ENCODE data around the gene AMBRA1. TPM values are rescaled to one million over a fixed set of nuclear protein-coding genes. Genes with fewer than 3 reads are reported as not detected.
"Not testable (repeated sequence)": the region's sequence is repeated elsewhere in the genome, so short reads cannot be mapped to it uniquely, and the experiment has no call there.

The AMBRA1 gene
- total and polyA plus RNA-seq, 8 donors, result 4.6 to 59.4 (median 23.3) TPM

GRCh38 chr11:46372086-46372485 lies 221.7 kb downstream of the AMBRA1 start:
- H3K36me3 ChIP-seq, result peaks cover 67 to 93% (median 89%) of the 10 kb centered on the region in 4 donors

GRCh38 chr11:46371262-46371661 lies 222.6 kb downstream of the AMBRA1 start:
- DNase-seq; H3K27me3 ChIP-seq; H3K9me3 ChIP-seq; intact Hi-C loops (cut with DNase I; ENCODE audit: low total_unique reads); H3K4me3 ChIP-seq; H3K27ac ChIP-seq: not testable (repeated sequence)
- Histone ChIP-seq H3K4me1 (peaks cover 0 to 17% (median 13%) of the 10 kb centered on the region in 4 donors), H3K36me3 (peaks cover 60 to 92% (median 87%) of the 10 kb centered on the region in 4 donors)
- WGBS, 5 donors, result 93 to 98% (median 96%) methylated on average over 15 to 19 of the region's 19 CpGs

More at GRCh38 chr11:46372086-46372485, 221.7 kb downstream of the AMBRA1 start:
- no peak overlapping the region for H3K4me3 ChIP-seq
- no peak overlapping the region for H3K27ac ChIP-seq
- WGBS, 5 donors, result 76 to 86% (median 82%) methylated on average over 10 of the region's 10 CpGs
- H3K9me3 ChIP-seq, result no peaks in the 10 kb centered on the region
- H3K4me1 ChIP-seq, result peaks cover 0 to 10% (median 9%) of the 10 kb centered on the region in 4 donors
- H3K27me3 ChIP-seq, result no peaks in the 10 kb centered on the region
- no peak for DNase-seq
- TF ChIP-seq CTCF (IDR thresholded peaks at IDR 0.05), result no peak
- no peak for TF ChIP-seq EP300 (IDR thresholded peaks at IDR 0.05)
- TF ChIP-seq POLR2A (IDR thresholded peaks at IDR 0.05), result no peak
- TF ChIP-seq POLR2AphosphoS5 (IDR thresholded peaks at IDR 0.05), result no peak
- intact Hi-C loops (cut with DNase I; ENCODE audit: low total_unique reads), result no loop called here

- TF ChIP-seq EP300 (IDR thresholded peaks at IDR 0.05), result no peak
- DNase-seq, result no peak
- Histone ChIP-seq H3K36me3 (peaks cover 50 to 83% (median 78%) of the 10 kb centered on the region in 4 donors), H3K27me3 (no peaks in the 10 kb centered on the region), H3K4me3 (no peak overlapping the region), H3K4me1 (peaks cover 0 to 17% (median 13%) of the 10 kb centered on the region in 4 donors), H3K27ac (no peak overlapping the region), H3K9me3 (no peaks in the 10 kb centered on the region)
- intact Hi-C loops (cut with DNase I; ENCODE audit: low total_unique reads), result no loop called here
- 83 to 92% (median 90%) methylated on average over 13 of the region's 13 CpGs for WGBS, 5 donors
These were observed 223.6 kb downstream of the AMBRA1 start for GRCh38 chr11:46370253-46370652.

GRCh38 chr11:46369458-46370152 lies 224.2 kb downstream of the AMBRA1 start:
- Histone ChIP-seq H3K9me3 (no peaks in the 10 kb centered on the region), H3K4me3 (no peak overlapping the region), H3K27ac (no peak overlapping the region), H3K27me3 (no peaks in the 10 kb centered on the region), H3K36me3 (peaks cover 44 to 77% (median 72%) of the 10 kb centered on the region in 4 donors), H3K4me1 (peaks cover 0 to 19% (median 13%) of the 10 kb centered on the region in 4 donors)
- DNase-seq, result peak; percentile 67 to 86
- intact Hi-C loops (cut with DNase I; ENCODE audit: low total_unique reads), result no loop called here
- 62 to 78% (median 67%) methylated on average over 17 to 25 of the region's 25 CpGs for WGBS, 5 donors
- TF ChIP-seq POLR2A (IDR thresholded peaks at IDR 0.05), result no peak
- peak in 5 of 7 experiments; percentile 63 to 90 (median 83) for TF ChIP-seq CTCF (IDR thresholded peaks at IDR 0.05)

GRCh38 chr11:46367916-46368267 lies 225.9 kb downstream of the AMBRA1 start:
- H3K27ac ChIP-seq, result peak overlapping the region in 2 of 5 donors; percentile 36 to 47
- TF ChIP-seq CTCF (IDR thresholded peaks at IDR 0.05), result peak in 1 of 7 experiments; percentile 31
- TF ChIP-seq POLR2A (IDR thresholded peaks at IDR 0.05), result no peak

More at GRCh38 chr11:46367916-46368267, 225.9 kb downstream of the AMBRA1 start:
- Histone ChIP-seq H3K4me1 (peaks cover 12 to 36% (median 27%) of the 10 kb centered on the region in 4 donors), H3K4me3 (no peak overlapping the region), H3K27me3 (no peaks in the 10 kb centered on the region), H3K9me3 (no peaks in the 10 kb centered on the region), H3K36me3 (peaks cover 30 to 60% (median 56%) of the 10 kb centered on the region in 4 donors)
- intact Hi-C loops (cut with DNase I; ENCODE audit: low total_unique reads), result no loop called here
- no peak for DNase-seq
- whole genome bisulfite sequencing, 5 donors, result 51 to 74% (median 70%) methylated on average over 11 to 12 of the region's 12 CpGs
